H9 (cell line): Measurements from ENCODE around the gene CLK3. TPM values are rescaled to one million over a fixed set of nuclear protein-coding genes. Genes with fewer than 3 reads are reported as not detected.

Source experiments
- DNase-seq: peaks from one replicate; pipeline ENCODE4 v3.0.0-alpha.2; 2017
- H2AFZ ChIP-seq: one replicate; pipeline ENCODE4 v1.6.1; 2013; ENCODE audit warnings: mild to moderate bottlenecking, low read length, control low read depth, moderate library complexity
- H2AK5ac ChIP-seq: 2 replicates; pipeline ENCODE4 v1.6.1; 2013; ENCODE audit warnings: low read length, control low read depth, mixed read lengths; ENCODE audit not compliant: insufficient read length
- H2BK120ac ChIP-seq: one replicate; pipeline ENCODE4 v1.6.1; 2013; ENCODE audit warnings: low read depth, mild to moderate bottlenecking, low read length, control low read depth, inconsistent platforms; ENCODE audit not compliant: poor library complexity, severe bottlenecking
- H2BK12ac ChIP-seq: 2 replicates; pipeline ENCODE4 v1.6.1; 2013; ENCODE audit warnings: low read length, control low read depth, mixed read lengths, low read depth; ENCODE audit not compliant: insufficient read length
- H2BK15ac ChIP-seq: 2 replicates; pipeline ENCODE4 v1.6.1; 2013; ENCODE audit warnings: low read depth, low read length, control low read depth
- H2BK20ac ChIP-seq: one replicate; pipeline ENCODE4 v1.6.1; 2013; ENCODE audit warnings: low read depth, mild to moderate bottlenecking, low read length, control low read depth, inconsistent platforms; ENCODE audit not compliant: poor library complexity, severe bottlenecking
- H2BK5ac ChIP-seq: 2 replicates; pipeline ENCODE4 v1.6.1; 2013; ENCODE audit warnings: low read length, control low read depth, mixed read lengths; ENCODE audit not compliant: insufficient read length
- H3K14ac ChIP-seq: 2 replicates; pipeline ENCODE4 v1.6.1; 2013; ENCODE audit warnings: low read length, control low read depth; ENCODE audit not compliant: insufficient read depth
- H3K18ac ChIP-seq: 2 replicates; pipeline ENCODE4 v1.6.1; 2013; ENCODE audit warnings: low read depth, mild to moderate bottlenecking, mixed read lengths, low read length, control low read depth; ENCODE audit not compliant: insufficient read length
- H3K23ac ChIP-seq: 2 replicates; pipeline ENCODE4 v1.6.1; 2013; ENCODE audit warnings: low read length, control low read depth, mixed read lengths, low read depth; ENCODE audit not compliant: insufficient read length
- H3K23me2 ChIP-seq: 2 replicates; pipeline ENCODE4 v1.6.1; 2013; ENCODE audit warnings: low read depth, mild to moderate bottlenecking, mixed read lengths, low read length, control low read depth; ENCODE audit not compliant: insufficient read length, poor library complexity, severe bottlenecking
- H3K27ac ChIP-seq: 2 replicates; pipeline ENCODE4 v1.5.1; 2013; ENCODE audit warnings: low read length, control low read depth, mixed read lengths, low read depth; ENCODE audit not compliant: insufficient read length
- H3K27me3 ChIP-seq: 2 replicates; pipeline ENCODE4 v1.6.1; 2013; ENCODE audit warnings: low read length, control low read depth, inconsistent platforms; ENCODE audit not compliant: insufficient read depth
- H3K4ac ChIP-seq: 2 replicates; pipeline ENCODE4 v1.6.1; 2013; ENCODE audit warnings: low read depth, mild to moderate bottlenecking, control low read depth, inconsistent platforms, low read length, moderate library complexity
- H3K4me1 ChIP-seq: 2 replicates; pipeline ENCODE4 v1.6.1; 2013; ENCODE audit warnings: low read length, control low read depth, inconsistent platforms; ENCODE audit not compliant: insufficient read depth
- H3K4me2 ChIP-seq: 2 replicates; pipeline ENCODE4 v1.6.1; 2013; ENCODE audit warnings: low read length, control low read depth, mixed read lengths; ENCODE audit not compliant: insufficient read length, insufficient read depth
- H3K56ac ChIP-seq: 2 replicates; pipeline ENCODE4 v1.6.1; 2013; ENCODE audit warnings: low read depth, mild to moderate bottlenecking, mixed read lengths, low read length, control low read depth; ENCODE audit not compliant: insufficient read length
- H3K79me1 ChIP-seq: 2 replicates; pipeline ENCODE4 v1.6.1; 2013; ENCODE audit warnings: low read depth, mild to moderate bottlenecking, moderate library complexity, low read length, control low read depth, inconsistent platforms; ENCODE audit not compliant: insufficient read depth, poor library complexity, severe bottlenecking
- H3K79me2 ChIP-seq: 2 replicates; pipeline ENCODE4 v1.6.1; 2013; ENCODE audit warnings: low read length, control low read depth, inconsistent platforms; ENCODE audit not compliant: insufficient read depth
- H3K9ac ChIP-seq: 2 replicates; pipeline ENCODE4 v1.6.1; 2013; ENCODE audit warnings: low read length, control low read depth, mixed read lengths; ENCODE audit not compliant: insufficient read length; ENCODE audit errors: extremely low read depth
- H3K9me3 ChIP-seq: one replicate; pipeline ENCODE4 v1.6.1; 2013; ENCODE audit warnings: low read depth, low read length, inconsistent platforms; ENCODE audit not compliant: control insufficient read depth
- H3T11ph ChIP-seq: one replicate; pipeline ENCODE4 v1.6.1; 2013; ENCODE audit warnings: mild to moderate bottlenecking, low read length, control low read depth, inconsistent platforms
- H4K20me1 ChIP-seq: one replicate; pipeline ENCODE4 v1.6.1; 2013; ENCODE audit not compliant: control insufficient read depth, insufficient read length, insufficient read depth
- H4K5ac ChIP-seq: 2 replicates; pipeline ENCODE4 v1.6.1; 2013; ENCODE audit warnings: low read depth, mild to moderate bottlenecking, mixed read lengths, low read length, control low read depth; ENCODE audit not compliant: insufficient read length
- H4K8ac ChIP-seq: replicated peaks from 2 replicates; pipeline ENCODE4 v1.6.1; 2013; ENCODE audit warnings: low read length, control low read depth, mixed read lengths, low read depth; ENCODE audit not compliant: insufficient read length
- H4K91ac ChIP-seq: 2 replicates; pipeline ENCODE4 v1.6.1; 2013; ENCODE audit warnings: low read depth, mild to moderate bottlenecking, moderate library complexity, mixed read lengths, low read length, control low read depth; ENCODE audit not compliant: insufficient read length
- H3K27ac Mint-ChIP-seq, 3 experiments: 2 replicates in 2 of 3; 3 replicates in 1 of 3; pipeline ENCODE4 v1.8.0; 2020 to 2021; ENCODE audit warnings: mixed read lengths in 3 of 3, mild to moderate bottlenecking in 1 of 3, moderate library complexity in 1 of 3
- H3K27me3 Mint-ChIP-seq: 2 replicates; pipeline ENCODE4 v1.8.0; 2021; ENCODE audit warnings: low read depth, mild to moderate bottlenecking, moderate library complexity, mixed read lengths
- H3K36me3 Mint-ChIP-seq, 3 experiments: 2 replicates in 2 of 3; 3 replicates in 1 of 3; pipeline ENCODE4 v1.8.0; 2020 to 2021; ENCODE audit warnings: low read depth in 3 of 3, mixed read lengths in 3 of 3; ENCODE audit not compliant: insufficient read depth in 1 of 3
- H3K4me1 Mint-ChIP-seq, 2 experiments: 2 replicates each; pipeline ENCODE4 v1.8.0; 2020; ENCODE audit warnings: mixed read lengths in 2 of 2
- H3K4me3 Mint-ChIP-seq, 2 experiments: 2 replicates in 1 of 2; 3 replicates in 1 of 2; pipeline ENCODE4 v1.8.0; 2020 to 2021; ENCODE audit warnings: mild to moderate bottlenecking in 2 of 2, mixed read lengths in 2 of 2, moderate library complexity in 1 of 2
- H3K9me3 Mint-ChIP-seq, 2 experiments: 2 replicates in 1 of 2; 3 replicates in 1 of 2; pipeline ENCODE4 v1.8.0; 2020; ENCODE audit warnings: mild to moderate bottlenecking in 2 of 2, mixed read lengths in 2 of 2, moderate library complexity in 1 of 2
- CTCF ChIP-seq: fragments of 200-600 bp; sonication (generic); conservative IDR thresholded peaks from 3 replicates; pipeline ENCODE4 v1.8.0; 2021; ENCODE audit warnings: antibody characterized with exemption, mild to moderate bottlenecking
- WGBS: extraction: QIAGEN DNeasy Blood & Tissue Kit; methylation state at CpG from one replicate; pipeline ENCODE4 v1.1.7; 2013; ENCODE audit warnings: missing lambda C conversion rate, low lambda C conversion rate, mixed read lengths; ENCODE audit not compliant: insufficient read length; ENCODE audit errors: extremely low coverage; 5-methylcytosine and 5-hydroxymethylcytosine counted together
- total RNA-seq: library from RNA; stranded (reverse); gene quantifications from 2 replicates; pipeline ENCODE4 v1.2.1, GENCODE V29; 2021

The CLK3 gene
- total RNA-seq, 1 experiment from 2014 or later: 40.8 TPM

GRCh38 chr15:74585191-74585590 is 30.4 kb upstream of the CLK3 start:
- Mint-ChIP-seq H3K27me3 (no peaks in the 10 kb centered on the region), H3K4me1 (peaks cover 18 to 25% of the 10 kb centered on the region in 2 experiments), H3K4me3 (no peak overlapping the region), H3K9me3 (no peaks in the 10 kb centered on the region), H3K27ac (no peak overlapping the region), H3K36me3 (peaks cover 31 to 80% (median 37%) of the 10 kb centered on the region in 3 experiments)
- no peak overlapping the region for H2BK5ac ChIP-seq
- H3K18ac ChIP-seq: no peak overlapping the region
- no peak overlapping the region for H3K4ac ChIP-seq
- H3K27ac ChIP-seq: no peak overlapping the region
- no peak overlapping the region for H2BK15ac ChIP-seq
- H3K9me3 ChIP-seq: no peaks in the 10 kb centered on the region
- H4K5ac ChIP-seq: no peak overlapping the region
- no peak overlapping the region for H3K9ac ChIP-seq
- WGBS: no CpG with 5 or more reads among the region's 3 CpGs
- H3T11ph ChIP-seq: no peak overlapping the region
- no peak overlapping the region for H2BK120ac ChIP-seq
- no peak overlapping the region for H4K8ac ChIP-seq
- H4K91ac ChIP-seq: no peak overlapping the region
- H2BK20ac ChIP-seq: no peak overlapping the region
- H2BK12ac ChIP-seq: no peak overlapping the region
- no peak overlapping the region for H3K14ac ChIP-seq
- H2AK5ac ChIP-seq: no peak overlapping the region
- H4K20me1 ChIP-seq: no peaks in the 10 kb centered on the region
- H3K27me3 ChIP-seq: no peaks in the 10 kb centered on the region
- no peak for TF ChIP-seq CTCF
- no peak overlapping the region for H3K56ac ChIP-seq
- H2AFZ ChIP-seq: no peak overlapping the region
- no peaks in the 10 kb centered on the region for H3K23me2 ChIP-seq
- DNase-seq: no peak
- peaks cover 3% of the 10 kb centered on the region for H3K79me1 ChIP-seq
- 0 out of 2 replicates have a peak, but pooled peaks cover 2% of the 10 kb centered on the region for H3K4me1 ChIP-seq
- H3K4me2 ChIP-seq: no peak overlapping the region
- 0 out of 2 replicates have a peak, but pooled peaks cover 1% of the 10 kb centered on the region for H3K79me2 ChIP-seq
- H3K23ac ChIP-seq: no peak overlapping the region
